Activated naive CD4-positive, alpha-beta T cell treated with anti-CD3 and anti-CD28 coated beads, Interleukin-2, amount 50 U/mL, for 24 hours (primary cell): ENCODE measurements around the gene JUN.
"Not testable (repeated sequence)": the region's sequence is repeated elsewhere in the genome, so short reads cannot be mapped to it uniquely, and the experiment has no call there.

Source experiments
- H3K27ac Mint-ChIP-seq: one replicate; pipeline ENCODE4 v1.8.0; 2021; ENCODE audit warnings: mild to moderate bottlenecking, mixed read lengths
- H3K27me3 Mint-ChIP-seq: one replicate; pipeline ENCODE4 v1.8.0; 2021; ENCODE audit warnings: mixed read lengths
- H3K36me3 Mint-ChIP-seq: one replicate; pipeline ENCODE4 v1.8.0; 2021; ENCODE audit warnings: mixed read lengths
- H3K4me1 Mint-ChIP-seq: one replicate; pipeline ENCODE4 v1.8.0; 2021; ENCODE audit warnings: mixed read lengths
- H3K4me3 Mint-ChIP-seq: one replicate; pipeline ENCODE4 v1.8.0; 2021; ENCODE audit warnings: mild to moderate bottlenecking, mixed read lengths
- H3K9me3 Mint-ChIP-seq: one replicate; pipeline ENCODE4 v1.8.0; 2021; ENCODE audit warnings: mixed read lengths

The JUN gene

DNA sequence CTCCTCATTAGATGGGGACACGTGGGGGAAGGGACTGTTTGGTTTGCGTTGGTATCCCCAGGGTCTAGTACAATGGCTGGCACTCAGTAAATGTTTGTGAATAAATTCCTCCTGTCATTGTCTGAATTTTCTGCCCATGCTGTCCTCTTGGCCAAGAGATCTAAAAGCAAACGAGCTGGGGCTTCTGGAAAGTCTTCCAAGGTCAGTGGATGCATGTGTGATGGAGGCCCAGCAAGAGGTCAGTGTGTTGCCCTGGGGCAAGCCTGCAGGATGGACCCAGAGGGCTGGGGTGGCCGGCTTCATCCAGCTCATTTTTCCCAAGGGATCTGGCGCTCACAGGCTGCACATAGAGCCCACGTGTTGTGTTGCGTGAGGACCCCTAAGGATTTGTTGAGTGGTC lies 30.0 kb upstream of the JUN start:
- H3K27ac Mint-ChIP-seq, result no peak overlapping the region
- H3K36me3 Mint-ChIP-seq, result no peaks in the 10 kb centered on the region
- H3K4me1 Mint-ChIP-seq, result peaks cover 45% of the 10 kb centered on the region
- H3K27me3 Mint-ChIP-seq, result no peaks in the 10 kb centered on the region
- H3K4me3 Mint-ChIP-seq, result peak overlapping the region; percentile 9
- H3K9me3 Mint-ChIP-seq, result no peaks in the 10 kb centered on the region

DNA sequence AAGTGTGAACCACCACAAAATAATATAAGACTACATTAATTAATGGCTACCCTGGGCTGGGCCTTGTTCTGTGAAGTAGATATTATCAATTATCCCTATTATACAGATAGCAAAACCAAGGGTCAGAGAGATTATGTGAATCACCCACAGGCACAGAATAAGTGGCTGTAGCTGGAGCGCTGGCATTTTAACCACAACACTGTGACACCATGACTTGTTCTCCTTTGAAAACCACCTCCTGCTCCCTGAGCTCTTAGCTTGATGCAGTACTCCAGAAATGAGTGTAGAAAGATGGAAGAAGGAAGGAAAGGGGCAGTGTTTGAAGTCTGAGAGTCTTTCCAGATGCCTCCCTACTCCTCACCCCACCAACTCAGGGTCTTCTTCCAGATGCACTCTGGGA lies 29.5 kb upstream of the JUN start:
- H3K9me3 Mint-ChIP-seq, result no peaks in the 10 kb centered on the region
- H3K4me1 Mint-ChIP-seq, result peaks cover 45% of the 10 kb centered on the region
- peak overlapping the region; percentile 17 for H3K27ac Mint-ChIP-seq
- H3K27me3 Mint-ChIP-seq, result no peaks in the 10 kb centered on the region
- peak overlapping the region; percentile 51 for H3K4me3 Mint-ChIP-seq
- no peaks in the 10 kb centered on the region for H3K36me3 Mint-ChIP-seq

DNA sequence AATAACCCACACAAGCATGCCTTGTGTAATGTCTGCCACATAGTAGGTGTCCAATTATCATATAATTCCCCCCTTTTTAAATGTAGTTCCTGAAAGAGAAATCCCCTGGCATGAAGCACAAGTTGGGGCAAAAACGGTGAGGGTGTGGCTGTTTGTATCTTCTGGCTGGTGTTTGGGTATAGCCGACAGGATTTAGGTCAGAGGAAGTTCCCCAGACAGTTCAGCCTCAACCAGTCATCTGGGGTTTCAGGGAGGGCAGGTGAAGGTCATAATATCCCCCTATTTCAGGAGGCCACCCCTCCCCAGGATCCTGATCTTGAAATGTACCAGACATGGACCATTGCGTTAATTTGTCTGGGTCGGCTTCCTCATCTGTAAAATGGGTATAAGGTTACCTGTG lies 29.1 kb upstream of the JUN start:
- no peaks in the 10 kb centered on the region for H3K27me3 Mint-ChIP-seq
- peak overlapping the region; percentile 17 for H3K27ac Mint-ChIP-seq
- H3K4me1 Mint-ChIP-seq, result peaks cover 45% of the 10 kb centered on the region
- peak overlapping the region; percentile 17 for H3K4me3 Mint-ChIP-seq
- H3K36me3 Mint-ChIP-seq, result no peaks in the 10 kb centered on the region
- H3K9me3 Mint-ChIP-seq, result no peaks in the 10 kb centered on the region

- Mint-ChIP-seq H3K4me3 (peak overlapping the region; percentile 26), H3K4me1 (peaks cover 47% of the 10 kb centered on the region), H3K27ac (peak overlapping the region; percentile 47), H3K36me3 (no peaks in the 10 kb centered on the region), H3K9me3 (no peaks in the 10 kb centered on the region), H3K27me3 (no peaks in the 10 kb centered on the region)
These were observed 28.6 kb upstream of the JUN start for GRCh38 chr1:58812468-58812867.

DNA sequence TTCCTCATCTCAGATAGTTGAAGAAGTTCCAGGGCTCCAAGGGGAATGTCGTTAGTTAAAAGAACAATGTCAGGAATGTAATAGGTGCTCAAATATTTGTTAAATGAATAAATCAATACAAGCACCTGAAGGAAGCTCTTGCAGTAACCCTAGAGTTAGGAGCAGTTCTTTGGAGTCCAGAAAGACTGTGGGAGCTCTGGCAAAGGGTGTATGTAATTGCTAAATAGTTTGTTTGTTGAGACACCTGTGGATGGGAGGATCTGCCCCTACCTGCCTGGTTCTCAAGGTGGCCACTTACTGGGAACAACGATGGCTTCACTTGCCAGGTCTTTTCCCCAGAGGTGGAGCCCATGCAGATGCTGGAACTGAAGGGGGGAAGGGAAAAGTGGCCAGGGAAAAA lies 27.5 kb upstream of the JUN start:
- peaks cover 45% of the 10 kb centered on the region for H3K4me1 Mint-ChIP-seq
- H3K27me3 Mint-ChIP-seq, result no peaks in the 10 kb centered on the region
- no peaks in the 10 kb centered on the region for H3K36me3 Mint-ChIP-seq
- no peaks in the 10 kb centered on the region for H3K9me3 Mint-ChIP-seq
- no peak overlapping the region for H3K4me3 Mint-ChIP-seq
- H3K27ac Mint-ChIP-seq, result no peak overlapping the region

DNA sequence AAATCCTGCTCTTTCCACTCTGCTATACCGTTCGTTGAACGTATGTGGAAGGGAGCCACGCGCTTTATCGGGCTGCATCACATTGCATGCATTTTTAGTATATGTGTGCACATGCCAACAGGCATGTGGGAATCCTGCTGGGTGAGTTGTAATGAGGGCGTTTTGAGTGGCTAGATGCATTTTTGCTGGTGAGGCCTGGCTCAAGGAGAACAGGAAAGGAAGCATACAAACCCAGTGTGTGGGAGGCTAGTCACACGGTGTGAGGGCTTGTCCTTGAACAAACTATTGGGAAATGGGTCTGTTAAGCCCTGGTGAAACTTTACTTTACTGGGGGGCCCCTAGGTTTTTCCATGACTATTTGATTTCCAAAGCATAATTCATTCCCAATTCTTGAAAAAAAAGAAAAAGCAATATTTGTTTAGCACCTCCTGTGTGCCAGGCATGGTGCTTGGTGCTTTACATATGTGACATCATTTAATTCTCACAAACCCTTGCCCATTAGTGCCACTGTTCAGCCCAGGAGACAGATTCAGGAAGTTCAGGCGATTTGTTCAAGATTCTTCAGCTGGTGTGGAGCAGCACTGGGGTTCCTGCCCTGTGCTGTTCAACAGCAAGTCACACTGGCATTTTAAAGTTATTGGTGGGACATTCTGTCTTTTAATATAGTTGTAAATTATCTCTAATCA lies 25.6 kb upstream of the JUN start:
- no peaks in the 10 kb centered on the region for H3K27me3 Mint-ChIP-seq
- H3K4me1 Mint-ChIP-seq, result peaks cover 43% of the 10 kb centered on the region
- H3K27ac Mint-ChIP-seq, result no peak overlapping the region
- H3K9me3 Mint-ChIP-seq, result no peaks in the 10 kb centered on the region
- H3K4me3 Mint-ChIP-seq, result no peak overlapping the region
- H3K36me3 Mint-ChIP-seq, result peaks cover 7% of the 10 kb centered on the region

DNA sequence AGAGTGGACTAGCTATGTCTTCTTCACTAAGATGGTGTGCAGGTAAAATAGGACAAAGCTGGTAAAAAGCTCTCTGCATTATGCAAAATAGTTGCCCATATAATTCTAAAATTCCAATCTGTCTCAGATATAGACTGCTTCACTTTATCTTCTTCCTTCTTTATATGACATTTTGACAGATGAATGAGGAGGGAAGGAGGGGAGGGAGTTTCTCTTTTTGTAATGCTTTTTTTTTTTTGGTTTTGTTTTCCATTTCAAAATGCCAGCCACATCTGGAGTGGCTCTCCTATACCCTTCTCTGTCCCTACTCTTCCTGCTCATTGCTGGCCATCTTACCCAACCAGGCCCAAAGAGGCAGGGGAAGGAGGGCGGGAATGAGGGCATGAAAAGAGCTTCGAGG lies 24.2 kb upstream of the JUN start:
- H3K36me3 Mint-ChIP-seq, result peaks cover 7% of the 10 kb centered on the region
- H3K9me3 Mint-ChIP-seq, result no peaks in the 10 kb centered on the region
- H3K27ac Mint-ChIP-seq, result no peak overlapping the region
- H3K4me3 Mint-ChIP-seq, result no peak overlapping the region
- peaks cover 35% of the 10 kb centered on the region for H3K4me1 Mint-ChIP-seq
- no peaks in the 10 kb centered on the region for H3K27me3 Mint-ChIP-seq

- no peaks in the 10 kb centered on the region for H3K9me3 Mint-ChIP-seq
- H3K4me3 Mint-ChIP-seq, result no peak overlapping the region
- peaks cover 7% of the 10 kb centered on the region for H3K36me3 Mint-ChIP-seq
- H3K4me1 Mint-ChIP-seq, result peaks cover 19% of the 10 kb centered on the region
- H3K27ac Mint-ChIP-seq, result no peak overlapping the region
- H3K27me3 Mint-ChIP-seq, result no peaks in the 10 kb centered on the region
These were observed 22.1 kb upstream of the JUN start for GRCh38 chr1:58805716-58806571.

DNA sequence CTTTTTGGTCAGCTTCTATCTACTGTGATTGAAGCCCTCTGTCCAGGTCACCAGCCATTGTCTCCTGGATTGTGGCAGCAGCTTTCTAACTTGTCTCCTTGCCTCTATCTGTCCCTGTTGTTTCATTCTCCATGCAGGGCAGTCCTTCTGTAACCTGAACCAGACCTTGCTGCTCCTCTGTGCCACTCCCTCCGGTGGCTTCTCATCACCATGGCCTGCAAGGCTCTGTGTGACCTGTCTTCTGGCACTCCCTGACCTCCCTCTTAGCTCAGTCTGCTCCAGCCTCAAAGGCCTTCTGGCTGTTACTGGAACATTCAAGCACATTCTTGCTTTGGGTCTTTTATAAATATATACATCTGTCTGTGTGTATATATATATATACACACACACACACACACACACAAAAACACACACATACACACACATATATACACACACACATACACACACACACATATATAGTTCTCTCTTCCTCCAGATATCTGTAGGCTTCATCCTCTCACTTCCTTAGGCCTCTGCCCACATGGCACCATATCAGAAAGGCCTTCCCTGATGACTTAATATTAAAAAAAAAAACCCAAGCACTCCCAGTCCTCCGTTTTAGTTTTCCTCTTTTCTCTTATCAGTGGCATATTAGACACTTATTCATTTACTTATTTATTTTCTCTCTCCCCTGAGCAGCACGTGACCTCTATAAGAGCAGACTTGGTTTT lies 21.2 kb upstream of the JUN start:
- H3K9me3 Mint-ChIP-seq, result no peaks in the 10 kb centered on the region
- H3K36me3 Mint-ChIP-seq, result peaks cover 9% of the 10 kb centered on the region
- H3K4me3 Mint-ChIP-seq, result no peak overlapping the region
- no peaks in the 10 kb centered on the region for H3K27me3 Mint-ChIP-seq
- H3K27ac Mint-ChIP-seq, result no peak overlapping the region
- H3K4me1 Mint-ChIP-seq, result peaks cover 17% of the 10 kb centered on the region

- Mint-ChIP-seq H3K9me3 (no peaks in the 10 kb centered on the region), H3K36me3 (peaks cover 9% of the 10 kb centered on the region), H3K27me3 (no peaks in the 10 kb centered on the region), H3K4me1 (peaks cover 7% of the 10 kb centered on the region), H3K27ac (no peak overlapping the region), H3K4me3 (no peak overlapping the region)
These were observed 20.0 kb upstream of the JUN start for GRCh38 chr1:58803858-58804257.

- peaks cover 9% of the 10 kb centered on the region for H3K36me3 Mint-ChIP-seq
- no peaks in the 10 kb centered on the region for H3K9me3 Mint-ChIP-seq
- no peak overlapping the region for H3K4me3 Mint-ChIP-seq
- H3K27ac Mint-ChIP-seq, result no peak overlapping the region
- peaks cover 7% of the 10 kb centered on the region for H3K4me1 Mint-ChIP-seq
- no peaks in the 10 kb centered on the region for H3K27me3 Mint-ChIP-seq
These were observed 19.0 kb upstream of the JUN start for GRCh38 chr1:58802640-58803399.

GRCh38 chr1:58801286-58801685 lies 17.4 kb upstream of the JUN start:
- not testable (repeated sequence) for H3K36me3 Mint-ChIP-seq, H3K9me3 Mint-ChIP-seq, H3K4me3 Mint-ChIP-seq, H3K4me1 Mint-ChIP-seq, H3K27me3 Mint-ChIP-seq, H3K27ac Mint-ChIP-seq

DNA sequence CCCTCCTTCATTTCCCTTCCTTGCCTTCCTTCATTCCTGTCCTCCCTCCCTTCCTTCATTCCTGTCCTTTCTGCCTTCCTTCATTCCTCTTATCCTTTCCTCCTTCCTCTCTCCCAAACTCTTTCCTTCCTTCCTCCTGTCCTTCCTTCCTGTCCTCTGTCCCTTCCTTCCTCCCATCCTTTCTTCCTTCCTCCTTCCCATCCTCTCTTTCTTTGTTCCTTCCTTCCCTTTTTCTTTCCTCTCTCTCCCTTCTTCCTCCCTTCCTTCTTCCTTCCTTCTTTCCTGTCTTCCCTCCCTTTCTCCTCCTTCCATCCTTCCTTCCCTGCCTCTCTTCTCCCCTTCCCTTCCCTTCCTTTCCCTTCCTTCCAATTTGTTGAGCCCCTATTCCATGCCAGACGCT lies 15.8 kb upstream of the JUN start:
- Mint-ChIP-seq H3K27me3 (no peaks in the 10 kb centered on the region), H3K27ac (no peak overlapping the region), H3K4me1 (peaks cover 7% of the 10 kb centered on the region), H3K36me3 (peaks cover 2% of the 10 kb centered on the region), H3K4me3 (no peak overlapping the region), H3K9me3 (no peaks in the 10 kb centered on the region)

DNA sequence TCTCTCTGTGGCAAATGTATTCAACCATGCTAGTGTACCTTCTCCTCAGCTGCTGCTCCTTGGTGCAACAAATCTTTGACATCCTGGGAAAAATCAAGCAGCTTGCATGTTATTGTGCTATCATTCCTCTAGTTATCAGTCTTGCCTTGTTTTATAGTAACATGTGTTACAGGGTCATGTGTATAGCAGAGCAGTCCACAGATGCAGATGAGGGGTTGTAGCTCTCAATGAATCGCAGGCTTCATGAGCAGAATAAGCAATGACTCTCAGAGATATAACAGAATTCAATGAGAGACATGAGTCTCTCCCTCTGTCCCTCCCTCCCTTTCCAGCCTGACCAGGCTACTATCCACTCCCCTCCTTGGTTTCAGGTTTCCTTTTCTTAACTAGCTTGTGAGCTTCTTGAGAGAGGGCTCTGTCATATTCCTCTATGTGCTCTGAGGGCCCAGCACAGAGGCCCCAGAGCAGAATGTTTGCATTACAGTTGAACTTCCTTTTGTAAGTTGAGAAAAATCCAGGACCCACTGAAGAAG lies 15.1 kb upstream of the JUN start:
- peaks cover 11% of the 10 kb centered on the region for H3K4me1 Mint-ChIP-seq
- no peak overlapping the region for H3K4me3 Mint-ChIP-seq
- H3K36me3 Mint-ChIP-seq, result peaks cover 2% of the 10 kb centered on the region

GRCh38 chr1:58796416-58796815 lies 12.6 kb upstream of the JUN start:
- Mint-ChIP-seq H3K36me3 (peaks cover 4% of the 10 kb centered on the region), H3K27me3 (no peaks in the 10 kb centered on the region), H3K27ac (no peak overlapping the region), H3K4me1 (peaks cover 31% of the 10 kb centered on the region), H3K9me3 (no peaks in the 10 kb centered on the region), H3K4me3 (no peak overlapping the region)

More for the DNA sequence above, 15.1 kb upstream of the JUN start:
- Mint-ChIP-seq H3K27me3 (no peaks in the 10 kb centered on the region), H3K9me3 (no peaks in the 10 kb centered on the region), H3K27ac (no peak overlapping the region)
